H7 (cell line): ENCODE measurements around the gene TCP11. TPM values are rescaled to one million over a fixed set of nuclear protein-coding genes. Genes with fewer than 3 reads are reported as not detected.

Experiments used
- DNase-seq: peaks from one replicate; pipeline ENCODE4 v3.0.0; 2012
- H3K27me3 ChIP-seq: 2 replicates; pipeline ENCODE4 v1.6.0; 2011; ENCODE audit warnings: mild to moderate bottlenecking, low read length; ENCODE audit not compliant: control insufficient read depth, insufficient read depth
- H3K36me3 ChIP-seq: replicated peaks from 2 replicates; pipeline ENCODE4 v1.5.1; 2011; ENCODE audit warnings: low read length; ENCODE audit not compliant: control insufficient read depth, insufficient read depth
- H3K4me3 ChIP-seq: 2 replicates; pipeline ENCODE4 v1.5.1; 2011; ENCODE audit warnings: low read depth, mild to moderate bottlenecking, control low read depth, low read length, moderate library complexity; ENCODE audit not compliant: insufficient read depth
- total RNA-seq: library from RNA; depleted of rRNA; stranded (reverse); fragments of >200 nt; shearing (Covaris generic); gene quantifications from 2 replicates; pipeline ENCODE4 v1.2.3, GENCODE V29; 2014

Gene TCP11
- total RNA-seq, 1 experiment from 2014 or later: 0.31 TPM

DNA sequence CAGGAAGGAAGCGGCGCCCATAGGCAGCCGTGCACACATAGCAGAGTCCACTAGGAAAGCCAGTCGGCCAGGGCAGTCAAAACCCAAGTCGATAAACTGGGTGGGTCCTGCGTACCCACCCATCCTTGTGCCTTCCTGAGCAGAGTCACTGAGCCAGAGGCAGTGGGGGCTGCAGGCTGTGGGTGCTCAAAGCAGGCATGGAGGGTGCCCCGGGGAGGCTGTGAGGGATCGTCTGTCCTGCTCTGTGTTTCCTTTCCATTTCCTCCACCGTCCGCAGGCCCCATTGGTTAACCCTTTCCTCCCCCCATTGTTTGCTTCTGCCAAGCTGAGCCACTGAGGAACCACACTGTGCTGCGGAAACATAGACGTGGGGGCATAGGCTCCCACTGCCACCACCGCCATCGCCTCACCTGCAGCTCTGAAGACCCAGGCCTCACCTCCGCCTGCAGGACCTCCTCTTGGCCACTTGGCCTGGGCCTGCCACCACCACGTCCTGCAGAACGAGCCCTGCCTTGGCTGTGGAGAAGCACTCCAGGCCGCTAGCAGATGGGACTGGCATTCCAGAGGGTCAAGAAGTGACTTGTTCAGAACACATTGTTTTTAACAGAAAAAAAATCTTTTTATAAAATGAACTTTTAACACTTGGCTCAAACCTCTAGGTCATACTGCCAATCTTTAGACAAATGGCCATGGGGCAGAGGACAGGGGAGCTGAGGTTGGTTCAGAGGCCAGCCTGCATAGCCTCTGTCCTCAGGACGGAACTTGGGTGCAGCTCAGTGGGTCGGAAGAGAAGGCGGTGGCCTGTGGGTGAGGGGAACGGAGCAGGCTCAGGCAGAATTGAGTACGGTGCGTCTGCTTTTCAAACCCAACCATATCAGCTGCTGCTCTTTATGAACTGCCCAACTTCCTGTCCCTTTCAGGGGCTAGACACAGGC lies 52.6 kb downstream of the TCP11 start:
- Histone ChIP-seq H3K36me3 (peaks cover 11% of the 10 kb centered on the region), H3K27me3 (no peaks in the 10 kb centered on the region), H3K4me3 (no peak overlapping the region)
- DNase-seq: peak; percentile 45

DNA sequence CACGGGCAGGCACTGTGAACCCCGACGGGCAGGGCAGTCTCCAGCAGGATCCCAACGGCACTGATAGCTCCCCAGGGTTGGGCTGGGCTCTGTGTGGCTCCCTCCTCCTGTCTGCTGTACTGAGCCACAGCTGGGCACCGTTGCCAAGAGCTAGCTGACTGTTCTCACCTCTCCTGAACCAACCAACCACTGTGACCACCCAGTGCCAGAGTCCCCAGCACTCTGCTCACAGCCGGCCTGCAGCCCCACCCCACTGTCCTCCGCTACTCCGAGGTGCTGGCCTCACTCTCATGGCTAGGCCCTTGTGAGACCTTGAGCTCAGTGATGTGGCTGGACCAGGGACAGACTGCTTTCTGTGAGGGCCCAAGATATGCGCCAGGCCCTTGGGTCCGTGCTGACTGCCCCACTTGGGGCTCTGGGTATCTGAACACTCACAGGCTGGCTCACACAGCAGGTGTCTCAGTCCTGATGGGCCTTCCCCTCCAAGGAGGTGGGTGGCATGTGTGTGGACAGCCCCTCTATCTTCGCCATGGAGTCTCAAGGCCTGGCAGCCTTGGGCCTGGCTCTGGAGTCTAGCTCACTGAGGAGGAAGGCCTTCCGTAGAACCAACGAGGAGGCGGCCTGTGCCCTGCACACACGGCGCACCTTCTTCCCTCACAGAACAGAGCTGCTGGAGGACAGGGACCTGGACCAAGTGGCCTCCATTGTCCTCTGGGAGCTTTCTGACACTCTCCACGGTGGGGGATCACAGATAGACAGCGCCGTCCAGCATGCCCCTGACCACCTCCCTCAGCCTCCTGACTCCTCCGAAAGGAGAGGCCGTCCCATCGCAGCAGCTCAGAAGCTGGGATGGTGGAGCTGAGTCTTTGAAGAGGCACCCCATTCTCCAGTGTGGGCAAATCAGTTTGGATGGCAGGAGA lies 53.5 kb downstream of the TCP11 start:
- Histone ChIP-seq H3K4me3 (no peak overlapping the region), H3K27me3 (no peaks in the 10 kb centered on the region), H3K36me3 (peaks cover 14% of the 10 kb centered on the region)
- DNase-seq: peak; percentile 26

DNA sequence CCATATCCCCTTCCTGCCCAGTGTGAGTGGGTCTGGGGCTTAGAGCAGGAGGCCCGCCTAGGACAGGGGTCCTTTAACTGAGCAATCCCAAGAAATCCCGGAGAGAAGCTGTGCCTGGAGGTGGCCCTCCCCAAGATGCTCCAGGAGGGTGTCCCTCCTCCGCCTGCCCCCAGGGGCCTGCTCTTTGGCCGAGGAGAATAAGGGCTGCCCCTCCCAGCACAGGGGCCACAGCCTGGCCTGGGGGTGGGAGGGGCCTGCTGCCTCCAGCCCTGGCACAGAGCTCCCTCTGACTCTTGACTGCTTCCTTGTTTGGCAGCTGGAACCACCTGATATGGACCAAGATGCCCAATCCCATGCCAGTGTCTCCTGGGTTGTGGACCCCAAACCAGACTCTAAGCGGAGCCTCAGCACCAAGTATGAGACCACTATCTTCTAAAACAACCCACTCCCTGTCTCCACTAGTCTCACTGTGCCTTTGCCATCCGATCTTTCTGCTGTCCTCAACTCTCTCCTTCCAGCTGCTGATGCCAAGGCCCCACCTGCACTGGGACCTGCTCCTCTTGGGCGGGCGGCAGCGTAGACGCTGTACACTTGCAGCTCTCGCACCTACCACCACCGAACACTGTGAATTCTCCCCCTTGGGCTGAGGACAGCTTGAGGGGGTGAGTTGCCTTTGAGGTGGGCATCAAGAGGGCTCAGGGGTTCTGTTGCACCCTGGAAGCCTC lies 54.3 kb downstream of the TCP11 start:
- peak; percentile 30 for DNase-seq

DNA sequence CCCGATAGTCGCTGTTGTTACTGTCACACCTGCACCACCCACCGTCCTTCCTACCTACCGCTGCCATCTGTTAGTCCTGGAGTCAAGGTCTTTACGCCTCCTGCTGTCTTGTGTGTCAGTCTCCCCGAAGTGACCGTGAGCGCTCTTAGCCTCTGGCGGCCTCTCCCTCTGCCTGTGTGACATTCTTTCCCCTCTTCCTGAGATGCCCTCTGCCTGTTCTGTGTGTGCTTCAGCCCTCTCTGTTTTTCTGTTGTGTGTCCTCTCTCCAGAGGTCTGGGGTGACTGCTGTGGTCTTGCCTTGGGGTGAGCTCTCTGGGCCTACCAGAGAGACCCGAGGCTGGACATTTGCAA lies 54.9 kb downstream of the TCP11 start:
- peaks cover 14% of the 10 kb centered on the region for H3K36me3 ChIP-seq

More for the DNA sequence above, 54.3 kb downstream of the TCP11 start:
- Histone ChIP-seq H3K27me3 (no peaks in the 10 kb centered on the region), H3K36me3 (peaks cover 14% of the 10 kb centered on the region), H3K4me3 (no peak overlapping the region)

DNA sequence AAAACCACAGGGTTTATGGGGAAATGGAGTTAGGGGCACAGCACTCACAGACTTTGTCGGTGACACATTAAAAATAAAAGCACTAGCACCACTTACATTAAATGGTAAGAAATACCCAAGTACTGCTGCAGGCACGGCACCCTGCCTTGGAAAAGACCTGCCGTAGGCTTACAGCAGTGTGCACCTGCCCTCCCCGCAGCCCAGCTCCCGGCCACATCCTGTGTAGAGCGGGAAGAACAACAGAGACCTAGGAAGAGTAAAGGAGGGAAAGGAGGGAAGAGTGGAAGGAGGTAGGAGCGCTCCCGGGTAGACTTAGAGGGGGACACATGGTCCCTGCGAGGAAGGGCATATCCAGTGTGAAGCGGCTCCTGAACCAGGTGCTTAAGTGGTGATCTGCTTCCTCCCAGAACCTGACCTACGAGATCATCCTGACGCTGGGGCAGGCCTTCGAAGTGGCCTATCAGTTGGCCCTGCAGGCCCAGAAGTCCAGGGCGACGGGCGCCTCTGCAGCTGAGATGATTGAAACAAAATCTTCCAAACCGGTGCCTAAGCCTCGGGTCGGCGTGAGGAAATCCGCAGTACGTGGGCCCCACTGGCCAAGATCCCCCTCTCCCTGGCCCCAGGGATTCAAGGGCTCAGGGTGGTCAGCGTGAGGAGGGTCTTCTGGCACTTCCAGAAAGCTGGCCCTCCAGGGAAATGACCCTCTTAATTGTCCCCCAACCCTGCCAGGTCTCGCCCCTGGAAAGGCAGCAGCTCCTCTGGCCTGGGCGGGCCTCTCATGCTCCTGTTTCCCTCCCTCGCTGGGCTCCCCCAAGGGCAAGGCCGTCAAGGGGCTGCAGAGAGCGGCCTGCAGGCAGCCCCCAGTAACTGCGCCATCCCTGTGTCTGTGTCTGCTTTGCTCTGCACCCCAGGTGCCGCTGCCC lies 55.5 kb downstream of the TCP11 start:
- Histone ChIP-seq H3K4me3 (no peak overlapping the region), H3K27me3 (no peaks in the 10 kb centered on the region), H3K36me3 (peaks cover 14% of the 10 kb centered on the region)
- DNase-seq: peak; percentile 56

More for the DNA sequence above, 54.9 kb downstream of the TCP11 start:
- DNase-seq: no peak
- no peaks in the 10 kb centered on the region for H3K27me3 ChIP-seq
- no peak overlapping the region for H3K4me3 ChIP-seq

DNA sequence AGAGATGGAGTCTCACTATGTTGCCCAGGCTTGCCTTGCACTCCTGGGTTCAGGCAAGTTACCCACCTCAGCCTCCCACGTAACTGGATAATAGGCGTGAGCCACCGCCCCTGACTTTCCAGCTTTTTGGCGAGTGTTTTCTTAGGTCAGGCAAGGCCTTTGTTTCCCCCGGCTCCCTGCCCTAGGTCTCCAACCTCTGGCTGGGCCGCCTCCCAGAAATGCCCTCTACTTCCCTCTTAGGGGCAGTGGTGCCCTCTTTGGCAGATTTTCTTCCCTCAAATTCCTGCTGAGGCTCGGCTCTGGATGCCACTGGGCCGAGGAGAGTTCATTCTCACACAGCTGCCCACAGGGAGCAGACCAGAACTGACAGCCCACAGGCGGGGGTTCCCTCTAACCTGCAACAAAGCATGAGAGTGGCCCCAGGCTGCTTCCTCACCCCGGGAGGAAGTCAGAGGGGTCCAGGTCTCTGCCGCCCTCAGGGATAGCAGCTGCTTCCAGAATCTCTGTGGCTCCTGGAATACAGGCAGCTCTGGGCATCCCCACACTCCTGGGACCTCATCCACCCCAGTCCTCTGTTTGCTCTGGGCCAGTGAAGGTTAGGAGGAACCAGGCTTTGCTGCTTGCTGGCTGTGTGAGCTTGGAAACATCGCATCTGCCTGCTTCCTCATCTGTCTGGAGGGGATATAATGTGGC lies 56.5 kb downstream of the TCP11 start:
- DNase-seq: peak; percentile 31
- H3K4me3 ChIP-seq: no peak overlapping the region
- no peaks in the 10 kb centered on the region for H3K27me3 ChIP-seq
- peaks cover 14% of the 10 kb centered on the region for H3K36me3 ChIP-seq

DNA sequence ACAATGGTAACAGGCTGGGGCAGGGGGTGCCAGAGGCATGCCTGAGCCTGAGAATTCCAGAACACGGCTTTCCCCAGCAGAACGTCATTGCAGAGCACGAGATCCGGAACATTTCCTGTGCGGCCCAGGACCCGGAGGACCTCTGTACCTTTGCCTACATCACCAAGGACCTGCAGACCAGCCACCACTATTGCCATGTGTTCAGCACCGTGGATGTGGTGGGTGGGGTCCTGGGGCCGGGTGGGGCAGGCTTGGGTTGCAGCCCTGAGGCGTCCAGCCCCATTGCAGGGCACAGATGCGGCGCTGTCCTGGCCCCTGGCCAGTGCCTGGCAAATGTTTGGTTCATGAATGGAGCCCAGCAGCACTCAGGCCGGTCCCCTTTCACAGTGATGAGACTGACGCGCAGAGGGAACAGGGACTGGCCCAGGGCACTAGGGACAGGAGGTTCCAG lies 57.1 kb downstream of the TCP11 start:
- Histone ChIP-seq H3K36me3 (peaks cover 14% of the 10 kb centered on the region), H3K27me3 (no peaks in the 10 kb centered on the region), H3K4me3 (no peak overlapping the region)
- peak; percentile 39 for DNase-seq

DNA sequence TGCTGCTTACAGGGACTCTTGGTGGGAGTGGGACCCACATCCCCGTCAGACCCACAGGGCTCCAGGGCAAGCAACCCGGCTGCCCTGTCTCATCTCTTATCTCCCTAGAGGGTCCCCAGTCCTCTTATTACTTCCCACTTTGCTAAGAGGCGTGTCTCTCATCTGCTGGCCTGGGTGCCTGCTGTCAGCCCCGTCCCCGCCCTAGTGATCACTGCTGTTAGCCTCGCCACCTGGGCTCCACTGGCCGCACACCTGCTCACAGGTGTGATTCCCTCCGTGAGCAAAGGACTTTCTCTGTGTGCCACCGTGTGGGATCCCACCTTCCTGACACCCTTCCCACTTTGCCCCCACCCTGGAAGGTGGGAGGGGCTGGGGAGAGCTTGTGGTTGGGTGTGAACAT lies 57.6 kb downstream of the TCP11 start:
- peak; percentile 45 for DNase-seq
- no peak overlapping the region for H3K4me3 ChIP-seq
- peaks cover 11% of the 10 kb centered on the region for H3K36me3 ChIP-seq
- no peaks in the 10 kb centered on the region for H3K27me3 ChIP-seq

DNA sequence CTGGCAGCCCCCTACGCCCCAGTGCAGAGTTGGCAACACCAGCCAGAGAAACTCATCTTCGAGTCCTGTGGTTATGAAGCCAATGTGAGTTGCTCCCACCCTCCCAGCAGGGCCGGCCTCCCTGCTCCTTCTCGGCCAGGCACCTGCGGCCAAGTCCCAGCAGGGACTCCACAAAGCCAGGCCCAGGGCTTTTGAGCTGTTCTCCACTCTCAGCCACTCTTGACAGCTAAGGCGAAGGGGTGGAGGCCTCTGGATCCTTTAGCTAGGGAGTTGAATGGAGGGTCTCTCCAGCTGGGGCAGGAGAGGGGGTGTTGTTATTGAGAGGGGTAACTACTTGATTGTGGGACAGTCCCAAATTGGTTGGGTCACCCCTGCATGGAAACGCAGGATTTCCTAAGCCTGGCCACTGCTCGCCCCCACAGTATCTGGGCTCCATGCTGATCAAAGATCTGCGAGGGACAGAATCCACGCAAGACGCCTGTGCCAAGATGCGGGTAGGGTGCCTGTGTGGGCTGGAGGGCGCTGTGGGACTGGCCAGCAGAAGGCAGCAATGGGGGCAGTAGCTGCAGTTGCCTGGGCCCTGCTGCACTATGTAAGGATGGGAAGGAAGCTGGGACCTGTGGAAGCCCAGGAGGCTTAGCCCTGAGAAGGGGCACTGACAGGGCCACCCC lies 58.3 kb downstream of the TCP11 start:
- Histone ChIP-seq H3K4me3 (no peak overlapping the region), H3K36me3 (peaks cover 11% of the 10 kb centered on the region), H3K27me3 (no peaks in the 10 kb centered on the region)
- DNase-seq: peak; percentile 58

DNA sequence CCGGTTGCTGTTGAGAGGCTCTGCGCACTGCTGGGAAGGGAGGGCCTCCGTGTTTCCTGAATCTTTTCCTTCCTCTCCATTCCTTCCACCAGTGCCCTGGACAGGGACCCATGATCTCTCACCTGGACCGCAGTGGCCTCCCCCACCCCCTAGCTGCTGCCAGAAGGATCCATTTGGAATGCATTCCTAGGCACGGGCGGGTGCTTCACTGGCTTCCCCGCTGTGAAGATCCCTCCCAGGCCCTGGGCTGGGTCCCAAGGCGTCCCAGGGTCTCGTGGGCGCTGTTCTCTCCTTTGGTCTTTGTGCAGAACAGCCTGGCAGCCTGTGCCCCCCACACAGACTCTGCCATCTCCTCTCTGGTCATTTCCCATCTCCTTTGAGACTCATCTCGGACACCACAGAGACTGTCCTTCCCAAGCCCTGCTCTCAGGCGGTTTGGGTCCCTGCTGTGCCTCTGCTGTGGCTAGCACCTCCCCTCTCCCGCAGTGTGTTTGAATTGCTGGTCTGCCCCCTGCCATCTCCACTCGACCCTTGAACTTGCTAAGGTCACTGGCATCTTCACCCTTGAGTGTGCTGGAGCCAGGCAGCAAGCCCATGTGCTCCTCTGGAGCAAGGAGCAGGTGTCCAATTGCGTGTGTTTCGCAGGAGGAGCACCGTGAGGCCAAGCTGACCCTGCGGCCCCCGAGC lies 59.0 kb downstream of the TCP11 start:
- Histone ChIP-seq H3K4me3 (no peak overlapping the region), H3K36me3 (peaks cover 8% of the 10 kb centered on the region), H3K27me3 (no peaks in the 10 kb centered on the region)
- DNase-seq: peak; percentile 73

DNA sequence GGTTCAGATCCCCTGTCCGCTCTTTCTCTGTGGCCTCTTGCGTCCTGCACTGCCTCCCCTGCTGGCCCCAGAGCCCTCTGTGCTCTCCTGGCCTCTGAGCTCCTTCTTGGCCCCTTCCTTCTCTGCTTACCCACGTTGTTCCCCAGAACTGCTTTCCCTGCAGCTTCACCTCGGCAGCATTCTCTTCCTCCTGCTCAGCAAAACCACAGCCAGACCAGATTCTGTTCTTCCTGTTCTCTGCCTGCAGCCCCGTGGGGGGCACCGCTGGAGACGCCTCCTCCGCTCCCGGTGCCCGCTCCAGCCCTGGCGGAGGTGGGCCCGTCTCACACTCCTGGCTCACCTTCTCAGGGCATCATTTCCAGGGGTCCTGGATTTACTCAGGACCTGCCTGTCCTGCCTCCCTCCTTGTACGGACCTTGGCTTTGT lies 59.7 kb downstream of the TCP11 start:
- peaks cover 7% of the 10 kb centered on the region for H3K36me3 ChIP-seq
- peak; percentile 77 for DNase-seq
- no peak overlapping the region for H3K4me3 ChIP-seq
- no peaks in the 10 kb centered on the region for H3K27me3 ChIP-seq

DNA sequence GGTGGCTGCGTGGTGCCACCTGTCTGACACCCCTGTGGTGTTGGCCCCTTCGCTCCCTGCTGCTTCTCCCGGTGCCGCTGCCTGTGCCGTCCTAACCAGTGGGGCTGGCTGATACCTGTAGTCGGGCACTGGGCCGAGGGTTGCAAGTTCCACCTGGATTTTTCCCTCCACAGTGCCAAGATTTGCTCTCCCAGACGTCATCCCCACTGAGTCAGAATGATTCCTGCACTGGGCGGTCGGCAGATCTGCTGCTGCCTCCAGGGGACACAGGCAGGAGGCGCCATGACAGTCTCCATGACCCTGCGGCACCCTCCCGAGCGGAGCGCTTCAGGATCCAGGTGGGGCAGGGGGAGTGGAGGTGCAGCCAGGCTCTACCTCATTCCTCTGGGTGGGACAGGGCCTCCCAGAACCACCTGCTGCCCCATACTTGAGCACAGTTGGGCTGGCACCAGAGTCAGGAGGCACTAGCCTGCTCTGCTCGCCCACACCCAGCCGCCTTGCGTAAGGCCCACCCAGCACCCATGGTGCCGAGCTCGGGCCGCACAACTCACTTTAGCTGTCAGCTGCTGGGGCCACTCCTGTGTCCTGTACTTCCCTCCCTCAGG lies 60.2 kb downstream of the TCP11 start:
- no peaks in the 10 kb centered on the region for H3K27me3 ChIP-seq
- H3K36me3 ChIP-seq: peaks cover 7% of the 10 kb centered on the region
- no peak overlapping the region for H3K4me3 ChIP-seq
- DNase-seq: peak; percentile 73
